ENCODE measurements around the gene MED4.

- TF ChIP-seq JUND (IDR thresholded peaks at IDR 0.05), result no peak
- no peak for TF ChIP-seq CTCF (IDR thresholded peaks at IDR 0.05 in 2 of 3, conservative IDR thresholded peaks at IDR 0.05 in 1 of 3; ENCODE audit: borderline replicate concordance in 1 of 3, insufficient read depth in 1 of 3, low read depth in 2 of 3, low read length in 2 of 3)
- TF ChIP-seq EZH2 (IDR thresholded peaks at IDR 0.05), result no peak
- TF ChIP-seq TCF7L2 (IDR thresholded peaks at IDR 0.05; ENCODE audit: borderline replicate concordance, extremely low read depth, insufficient read depth, insufficient read length), result no peak
- TF ChIP-seq SP1 (IDR thresholded peaks at IDR 0.05; ENCODE audit: low read depth), result no peak
- no peak for TF ChIP-seq FOSL1 (IDR thresholded peaks at IDR 0.05; ENCODE audit: low read depth)
- no peak for TF ChIP-seq POLR2AphosphoS5 (IDR thresholded peaks at IDR 0.05; ENCODE audit: low read depth, low read length)
- no peak for TF ChIP-seq EZH2phosphoT487 (IDR thresholded peaks at IDR 0.05; ENCODE audit: borderline replicate concordance)
- no peak for TF ChIP-seq POLR2A (IDR thresholded peaks at IDR 0.05; ENCODE audit: borderline replicate concordance, extremely low read depth, insufficient read depth, insufficient read length)
- no peak for TF ChIP-seq CBX3 (IDR thresholded peaks at IDR 0.05; ENCODE audit: low read depth)
- TF ChIP-seq REST (IDR thresholded peaks at IDR 0.05; ENCODE audit: low read depth), result no peak
These were observed 39.2 kb downstream of the MED4 start for GRCh38 chr13:48055712-48056111.

Data from HCT116 (cell line).